Progenitor cell of endocrine pancreas (in vitro differentiated cells): ENCODE results near the gene SPATA2. TPM values are rescaled to one million over a fixed set of nuclear protein-coding genes. Genes with fewer than 3 reads are reported as not detected.
"Not testable (repeated sequence)": the region's sequence is repeated elsewhere in the genome, so short reads cannot be mapped to it uniquely, and the experiment has no call there.

Experiments
- DNase-seq: peaks from one replicate; pipeline ENCODE4 v3.0.0; 2021; ENCODE audit warnings: low spot score; ENCODE audit not compliant: unreplicated experiment
- H3K27ac Mint-ChIP-seq: 2 replicates; pipeline ENCODE4 v1.8.0; 2021; ENCODE audit warnings: mild to moderate bottlenecking, moderate library complexity, mixed read lengths
- H3K27me3 Mint-ChIP-seq: 2 replicates; pipeline ENCODE4 v1.8.0; 2021; ENCODE audit warnings: mixed read lengths
- H3K36me3 Mint-ChIP-seq: 2 replicates; pipeline ENCODE4 v1.8.0; 2022; ENCODE audit warnings: mixed read lengths; ENCODE audit not compliant: insufficient read depth
- H3K4me1 Mint-ChIP-seq: 2 replicates; pipeline ENCODE4 v1.8.0; 2021; ENCODE audit warnings: low read depth, mixed read lengths
- H3K4me3 Mint-ChIP-seq: 2 replicates; pipeline ENCODE4 v1.8.0; 2021; ENCODE audit warnings: low read depth, mild to moderate bottlenecking, moderate library complexity, mixed read lengths
- H3K9me3 Mint-ChIP-seq: 2 replicates; pipeline ENCODE4 v1.8.0; 2021; ENCODE audit warnings: low read depth, mixed read lengths
- CTCF ChIP-seq: fragments of 200-600 bp; sonication (generic); IDR thresholded peaks from one replicate; pipeline ENCODE4 v1.5.0; 2021; ENCODE audit warnings: antibody characterized with exemption, mild to moderate bottlenecking; ENCODE audit not compliant: unreplicated experiment
- long read RNA-seq: library from polyadenylated mRNA; unstranded; transcript quantifications from one replicate; pipeline ENCODE4 v2.0.0, GENCODE V29; 2020
- total RNA-seq: library from RNA; stranded (reverse); gene quantifications from 2 replicates; pipeline ENCODE4 v1.2.1, GENCODE V29; 2021

Gene SPATA2
- 9.5 and 10.2 TPM in 2 replicates for total RNA-seq
- long read RNA-seq, result 0 reads

- DNase-seq, result peak; percentile 85
- peak within 1 kb of the TSS; percentile 99 for H3K4me3 Mint-ChIP-seq
- peaks cover 23% of the 10 kb centered on the region for H3K4me1 Mint-ChIP-seq
- no peaks in the 10 kb centered on the region for H3K27me3 Mint-ChIP-seq
- H3K9me3 Mint-ChIP-seq, result no peaks in the 10 kb centered on the region
- no peak for TF ChIP-seq CTCF
- H3K36me3 Mint-ChIP-seq, result no peaks in the 10 kb centered on the region
- H3K27ac Mint-ChIP-seq, result peak within 1 kb of the TSS; percentile 100
Observed at GRCh38 chr20:49915380-49916145, at the start of gene SPATA2. TSS of gene SPATA2 (minus strand) at chr20:49915529. CDS start at chr20:49908490, 7,039 bp downstream.

- no peak for TF ChIP-seq CTCF
- Mint-ChIP-seq H3K27me3 (no peaks in the 10 kb centered on the region), H3K4me3 (no peak overlapping the region), H3K9me3 (no peaks in the 10 kb centered on the region), H3K4me1 (peaks cover 16% of the 10 kb centered on the region), H3K27ac (no peak overlapping the region), H3K36me3 (peaks cover 22% of the 10 kb centered on the region)
- no peak for DNase-seq
Observed at GRCh38 chr20:49961413-49961812, 46.1 kb upstream of the SPATA2 start.

- not testable (repeated sequence) for H3K4me1 Mint-ChIP-seq, DNase-seq, H3K9me3 Mint-ChIP-seq, H3K27ac Mint-ChIP-seq, H3K27me3 Mint-ChIP-seq, H3K4me3 Mint-ChIP-seq
- peaks cover 29% of the 10 kb centered on the region for H3K36me3 Mint-ChIP-seq
Observed at GRCh38 chr20:49957089-49957938, 42.0 kb upstream of the SPATA2 start.

GRCh38 chr20:49956689-49957088 is 41.4 kb upstream of the SPATA2 start:
- H3K27ac Mint-ChIP-seq, result no peak overlapping the region
- H3K9me3 Mint-ChIP-seq, result no peaks in the 10 kb centered on the region
- H3K4me1 Mint-ChIP-seq, result no peaks in the 10 kb centered on the region

GRCh38 chr20:49955830-49956396 is 40.6 kb upstream of the SPATA2 start:
- not testable (repeated sequence) for H3K4me3 Mint-ChIP-seq, DNase-seq, H3K27me3 Mint-ChIP-seq, H3K4me1 Mint-ChIP-seq, H3K27ac Mint-ChIP-seq, H3K9me3 Mint-ChIP-seq
- peaks cover 30% of the 10 kb centered on the region for H3K36me3 Mint-ChIP-seq

More at GRCh38 chr20:49956689-49957088, 41.4 kb upstream of the SPATA2 start:
- TF ChIP-seq CTCF, result no peak
- Mint-ChIP-seq H3K36me3 (peaks cover 31% of the 10 kb centered on the region), H3K27me3 (no peaks in the 10 kb centered on the region), H3K4me3 (no peak overlapping the region)
- no peak for DNase-seq

GRCh38 chr20:49955167-49955566 is 39.8 kb upstream of the SPATA2 start:
- Mint-ChIP-seq H3K27me3 (no peaks in the 10 kb centered on the region), H3K4me3 (no peak overlapping the region), H3K4me1 (no peaks in the 10 kb centered on the region), H3K9me3 (no peaks in the 10 kb centered on the region), H3K36me3 (peaks cover 29% of the 10 kb centered on the region), H3K27ac (no peak overlapping the region)
- TF ChIP-seq CTCF, result no peak
- DNase-seq, result no peak
